GM19468 (cell line): ENCODE results near the gene OXSR1.
"Not testable (repeated sequence)": the region's sequence is repeated elsewhere in the genome, so short reads cannot be mapped to it uniquely, and the experiment has no call there.

Experiments
- ATAC-seq: cut with Tn5 transposase; IDR thresholded peaks from one replicate; pipeline ENCODE4 v1.9.1; 2021; ENCODE audit warnings: mild to moderate bottlenecking, moderate library complexity, moderate number of reproducible peaks; ENCODE audit not compliant: unreplicated experiment; ENCODE audit errors: extremely low read depth

OXSR1 gene

GRCh38 chr3:38163841-38164642, 1.3 kb upstream of the OXSR1 start:
- ATAC-seq, result no peak

- no peak for ATAC-seq
Measured at GRCh38 chr3:38164643-38164951, 740 bp upstream of the OXSR1 start.

GRCh38 chr3:38165722-38166387, 518 bp downstream of the OXSR1 start:
- ATAC-seq, result no peak

- no peak for ATAC-seq
Measured at GRCh38 chr3:38167591-38167990, 2.3 kb downstream of the OXSR1 start.

GRCh38 chr3:38168151-38169026, 3.1 kb downstream of the OXSR1 start:
- ATAC-seq, result no peak

GRCh38 chr3:38169027-38169317, 3.6 kb downstream of the OXSR1 start:
- no peak for ATAC-seq

GRCh38 chr3:38170722-38171121, 5.4 kb downstream of the OXSR1 start:
- ATAC-seq, result no peak

GRCh38 chr3:38171622-38172021, 6.3 kb downstream of the OXSR1 start:
- no peak for ATAC-seq

- ATAC-seq, result no peak
Measured at GRCh38 chr3:38173834-38174418, 8.6 kb downstream of the OXSR1 start.

GRCh38 chr3:38177181-38177580, 11.8 kb downstream of the OXSR1 start:
- ATAC-seq, result no peak

GRCh38 chr3:38186781-38187180, 21.4 kb downstream of the OXSR1 start:
- ATAC-seq, result no peak

- no peak for ATAC-seq
Measured at GRCh38 chr3:38190481-38190881, 25.1 kb downstream of the OXSR1 start.

GRCh38 chr3:38202931-38203330, 37.6 kb downstream of the OXSR1 start:
- ATAC-seq, result not testable (repeated sequence)

- ATAC-seq, result no peak
Measured at GRCh38 chr3:38203690-38204089, 38.4 kb downstream of the OXSR1 start.

GRCh38 chr3:38204599-38205471, 39.5 kb downstream of the OXSR1 start:
- no peak for ATAC-seq

- no peak for ATAC-seq
Measured at GRCh38 chr3:38205472-38205805, 40.1 kb downstream of the OXSR1 start.

GRCh38 chr3:38207254-38208003, 42.1 kb downstream of the OXSR1 start:
- ATAC-seq, result no peak

GRCh38 chr3:38210141-38210757, 44.9 kb downstream of the OXSR1 start:
- ATAC-seq, result no peak

- no peak for ATAC-seq
Measured at GRCh38 chr3:38212141-38212540, 46.8 kb downstream of the OXSR1 start.
